Measurements from ENCODE around the gene MAVS.

The MAVS gene

DNA sequence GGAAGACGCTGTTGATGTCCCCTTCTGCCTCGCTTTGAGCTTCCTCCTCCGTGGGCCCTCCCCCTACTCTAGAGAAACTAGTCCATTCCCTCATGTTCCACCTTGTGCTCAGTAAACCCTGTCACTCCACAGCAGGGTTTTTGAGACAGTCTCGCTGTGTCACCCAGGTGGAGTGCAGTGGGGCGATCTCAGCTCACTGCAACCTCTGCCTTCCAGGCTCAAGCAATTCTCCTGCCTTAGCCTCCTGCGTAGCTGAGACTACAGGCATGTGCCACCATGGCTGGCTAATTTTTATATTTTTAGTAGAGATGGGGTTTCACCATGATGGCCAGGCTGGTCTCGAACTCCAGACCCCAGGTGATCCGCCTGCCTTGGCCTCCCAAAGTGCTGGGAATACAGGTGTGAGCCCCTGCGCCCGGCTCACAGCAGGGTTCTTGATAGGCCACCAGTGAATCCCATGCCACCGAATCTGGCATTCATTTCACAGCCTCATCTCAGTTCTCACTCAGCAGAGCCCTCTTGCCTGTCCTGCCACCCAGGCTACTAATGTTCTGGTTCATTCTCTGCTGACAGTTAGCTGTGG is 78.6 kb downstream of the MAVS start:
- no peak for DNase-seq (ENCODE audit: low read depth, low spot score)
- H3K4me3 ChIP-seq (ENCODE audit: low read length): no peak overlapping the region

All from Jurkat, Clone E6-1 (cell line).